Occipital lobe (tissue), 3 donors: ENCODE measurements around the gene DNAJB7. TPM values are rescaled to one million over a fixed set of nuclear protein-coding genes. Genes with fewer than 3 reads are reported as not detected.
"Not testable (repeated sequence)": the region's sequence is repeated elsewhere in the genome, so short reads cannot be mapped to it uniquely, and the experiment has no call there.

ENCODE experiments used
- DNase-seq: peaks from one replicate; lab custom pipeline; 2025; lab: John Stamatoyannopoulos, UW
- small RNA-seq: library from RNA; depleted of rRNA; stranded (forward); fragments of <200 nt; gene quantifications from one replicate; pipeline ENCODE3, GENCODE V24; 2014
- total RNA-seq: library from RNA; depleted of rRNA; stranded (reverse); fragments of >200 nt; gene quantifications from one replicate; pipeline ENCODE4 v1.2.3, GENCODE V29; 2014

Gene DNAJB7
- total RNA-seq, 1 donor from 2014 or later: not detected

DNA sequence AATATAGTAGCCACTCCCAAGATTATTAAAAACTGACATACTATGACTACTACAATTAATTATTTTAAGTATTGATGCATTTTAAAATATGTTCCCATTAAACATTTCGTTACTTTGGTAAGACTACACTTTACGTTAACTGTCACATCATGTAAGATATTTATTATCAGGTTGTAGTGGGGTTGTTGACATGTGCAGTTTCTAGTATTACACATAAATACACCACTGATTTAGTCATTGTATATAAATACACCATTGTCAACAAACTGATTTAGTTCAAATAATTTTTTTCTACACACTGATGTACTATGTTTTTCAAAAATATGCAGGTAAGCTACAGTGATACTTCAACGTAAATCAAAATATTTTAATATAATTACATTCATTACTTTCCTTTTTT, 17.0 kb downstream of the DNAJB7 start:
- no peak for DNase-seq

DNA sequence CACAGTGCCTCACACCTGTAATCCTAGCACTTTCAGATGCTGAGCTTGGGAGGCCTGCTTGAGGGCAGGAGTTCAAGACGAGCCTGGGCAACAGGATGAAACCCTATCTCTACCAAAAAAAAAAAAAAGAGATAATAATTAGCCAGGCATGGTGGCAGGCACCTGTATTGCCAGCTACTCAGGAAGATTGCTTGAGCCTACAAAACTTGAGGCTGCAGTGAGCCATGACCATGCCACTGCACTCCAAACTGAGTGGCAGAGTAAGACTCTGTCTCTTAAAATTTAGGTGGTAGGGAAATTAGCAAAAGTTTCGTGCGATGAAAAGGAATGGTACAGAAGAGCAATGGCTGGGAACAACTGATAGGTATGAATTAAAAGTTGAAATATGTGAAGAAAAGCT, 23.4 kb downstream of the DNAJB7 start:
- DNase-seq: no peak

DNA sequence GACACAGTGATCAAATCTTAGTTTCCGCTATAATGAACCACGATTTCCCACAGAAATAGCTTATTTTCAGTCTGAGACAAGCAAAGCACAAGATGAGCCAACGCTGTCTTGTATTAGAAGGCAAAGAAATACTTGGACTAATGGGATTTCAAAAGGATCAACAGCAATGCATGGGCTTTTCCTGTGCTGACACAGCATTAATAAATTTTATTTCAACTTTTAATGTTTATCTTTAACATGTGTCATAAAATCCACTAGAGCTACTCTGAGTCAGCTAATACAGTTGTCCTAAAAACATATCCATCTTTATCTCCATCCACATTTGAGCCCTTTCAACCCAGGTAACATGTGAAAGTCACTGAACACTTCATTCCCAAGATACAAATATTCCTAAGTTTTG, 27.3 kb downstream of the DNAJB7 start:
- DNase-seq: no peak

DNA sequence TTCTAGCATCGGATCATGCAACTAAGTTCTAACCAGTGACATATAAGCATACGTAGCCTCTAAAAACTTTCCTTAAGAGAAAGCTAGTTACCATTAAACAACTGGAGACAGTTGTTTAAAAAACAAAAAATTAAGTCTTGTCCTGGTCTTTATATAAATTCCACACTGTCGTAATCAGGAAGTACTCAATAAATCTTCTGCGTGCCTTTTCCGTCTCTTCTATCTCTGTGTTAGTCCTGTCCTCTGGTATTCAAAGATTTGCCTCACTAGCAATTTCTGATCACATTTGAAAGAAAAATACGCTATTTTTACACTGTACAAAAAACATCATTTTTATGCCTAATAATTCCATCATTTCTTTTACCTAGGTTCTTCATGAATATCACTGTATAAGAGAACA, 32.8 kb downstream of the DNAJB7 start:
- DNase-seq: no peak

DNA sequence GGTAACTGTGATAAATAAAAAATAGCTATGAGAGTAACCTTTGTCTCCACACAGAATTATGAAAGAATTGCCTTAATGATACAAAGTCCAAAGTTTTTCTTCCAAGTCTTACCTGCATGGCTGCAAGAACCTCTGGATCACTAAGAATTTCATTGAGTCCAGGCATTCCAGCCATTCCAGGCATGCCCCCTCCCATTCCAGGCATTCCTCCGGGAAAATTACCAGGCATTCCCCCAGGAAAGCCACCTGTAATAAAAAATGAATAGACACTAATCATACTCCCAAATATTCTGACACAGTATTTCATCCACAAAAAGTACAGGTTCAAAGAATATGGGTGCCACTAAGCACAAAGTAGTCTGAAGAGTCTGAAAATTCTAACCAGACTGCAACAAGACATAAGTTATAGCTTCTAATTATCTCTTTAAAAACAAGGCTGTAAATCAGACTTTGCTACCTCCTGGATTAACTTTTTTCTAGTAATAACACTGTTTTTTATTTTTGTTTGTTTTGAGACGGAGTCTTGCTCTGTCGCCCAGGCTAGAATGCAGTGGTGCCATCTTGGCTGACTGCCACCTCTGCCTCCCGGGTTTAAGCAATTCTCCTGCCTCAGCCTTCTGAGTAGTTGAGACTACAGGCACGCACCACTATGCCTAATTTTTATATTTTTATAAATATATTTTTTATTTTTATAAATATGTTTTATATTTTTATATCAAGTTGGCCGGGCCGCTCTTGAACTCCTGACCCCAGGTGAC, 34.8 kb downstream of the DNAJB7 start:
- no peak for DNase-seq

DNA sequence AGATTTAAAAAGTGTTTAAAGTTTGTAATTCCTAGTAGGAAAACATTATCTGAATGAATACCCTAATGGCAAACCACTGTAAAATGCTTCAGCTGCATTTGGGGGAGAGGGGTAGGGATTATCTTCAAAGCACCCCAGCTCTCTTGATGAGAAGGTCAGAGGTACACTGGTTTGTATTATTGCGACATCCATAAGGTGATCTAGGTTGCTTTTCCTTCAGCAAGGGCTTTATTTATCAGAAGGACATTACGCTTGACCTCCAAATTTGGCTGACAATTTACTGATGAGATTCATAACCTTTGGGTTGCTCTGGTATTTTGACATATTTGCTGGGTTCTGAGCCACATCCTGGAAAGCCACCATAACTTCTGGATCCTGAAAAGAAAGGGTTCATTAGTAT, 35.6 kb downstream of the DNAJB7 start:
- not testable (repeated sequence) for DNase-seq

DNA sequence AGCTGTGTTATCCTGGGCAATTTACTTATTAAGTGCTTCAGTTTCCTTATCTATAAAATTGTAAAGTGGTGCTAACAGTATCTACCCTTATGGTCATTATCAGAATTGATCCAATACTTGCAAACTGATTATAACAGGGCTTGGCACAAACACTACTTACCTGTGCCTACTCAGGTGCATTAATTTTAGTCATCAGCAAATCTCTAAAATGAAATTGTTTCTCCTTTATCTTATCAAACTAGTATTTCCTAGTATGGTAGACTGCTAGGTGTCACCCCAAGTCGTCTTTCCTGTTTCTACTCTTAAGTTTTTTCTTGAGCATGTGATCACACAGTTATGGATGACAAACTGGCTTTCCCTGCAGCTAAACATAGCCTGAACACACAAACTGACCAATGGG, 38.5 kb downstream of the DNAJB7 start:
- DNase-seq: no peak

DNA sequence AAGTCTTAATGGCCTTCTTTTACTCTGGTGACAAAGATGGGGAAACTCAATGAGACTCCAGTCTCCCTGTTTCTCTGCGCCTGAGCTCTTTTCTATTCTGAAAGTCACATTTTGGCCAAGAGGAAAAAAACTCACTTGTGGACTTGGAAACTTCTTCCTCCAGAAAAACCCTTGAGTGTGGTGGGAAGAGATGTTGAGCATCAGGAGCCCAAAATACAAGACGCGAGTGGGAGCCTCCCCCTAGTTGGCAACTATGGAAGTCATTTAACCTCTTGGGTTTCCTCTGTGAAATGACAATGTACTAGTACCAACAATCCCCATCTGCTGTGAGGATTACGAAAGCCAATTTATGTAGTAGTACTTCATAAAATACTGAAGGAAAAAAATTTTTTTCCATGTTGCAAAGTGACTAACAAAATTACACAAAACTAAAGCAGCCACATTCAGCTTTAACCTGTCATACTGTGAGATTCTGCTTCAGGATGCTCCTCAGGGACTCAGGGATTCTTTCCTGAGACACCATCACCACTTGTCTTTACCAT, 42.2 kb downstream of the DNAJB7 start:
- DNase-seq: no peak

DNA sequence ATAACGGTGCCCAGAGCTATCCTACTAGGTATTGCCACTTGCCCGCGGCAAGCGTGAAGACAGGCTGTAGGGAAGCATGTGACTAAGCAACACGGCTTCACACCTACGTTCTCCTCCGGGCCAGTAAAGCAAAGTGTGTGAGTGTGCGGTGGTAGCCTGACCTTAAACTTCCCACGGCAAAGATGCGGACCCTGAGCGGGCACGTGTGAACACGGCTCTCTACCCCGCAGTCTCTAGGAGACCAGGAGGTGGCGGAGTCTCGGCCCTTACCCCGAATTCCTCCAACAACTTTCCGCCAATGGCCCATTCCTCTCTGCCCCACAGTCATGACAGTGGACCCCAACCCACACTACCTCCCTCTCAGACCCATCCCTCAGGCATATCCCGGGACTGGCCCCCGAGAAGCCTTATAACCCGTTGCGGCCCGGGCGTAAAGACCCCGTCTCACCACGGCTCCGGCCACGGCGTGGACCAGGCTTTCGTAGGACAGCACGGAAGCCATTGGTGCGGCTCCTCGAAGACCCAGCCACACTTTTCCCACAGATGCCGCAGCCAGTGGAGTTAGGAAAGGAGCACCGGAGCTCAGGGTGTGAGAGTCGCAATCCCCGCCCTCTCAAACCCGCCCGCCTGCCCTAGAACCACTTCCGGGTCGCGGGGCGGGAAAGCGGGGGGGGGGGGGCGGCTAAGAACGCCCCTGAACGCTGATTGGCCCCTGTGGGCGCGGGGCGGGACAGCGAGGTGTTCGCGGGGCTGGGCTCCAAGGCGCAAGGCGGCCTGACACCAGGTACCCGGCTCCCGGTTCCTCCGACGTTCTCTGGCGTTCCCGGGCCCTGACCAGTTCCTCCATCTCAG, 42.9 kb downstream of the DNAJB7 start, which contains the start of gene SLC25A17:
TSS of gene SLC25A17 (minus strand) at position 600 of the 852 bp plus-strand sequence. CDS start at position 502, 98 bp downstream.
- DNase-seq: peak; percentile 89

DNA sequence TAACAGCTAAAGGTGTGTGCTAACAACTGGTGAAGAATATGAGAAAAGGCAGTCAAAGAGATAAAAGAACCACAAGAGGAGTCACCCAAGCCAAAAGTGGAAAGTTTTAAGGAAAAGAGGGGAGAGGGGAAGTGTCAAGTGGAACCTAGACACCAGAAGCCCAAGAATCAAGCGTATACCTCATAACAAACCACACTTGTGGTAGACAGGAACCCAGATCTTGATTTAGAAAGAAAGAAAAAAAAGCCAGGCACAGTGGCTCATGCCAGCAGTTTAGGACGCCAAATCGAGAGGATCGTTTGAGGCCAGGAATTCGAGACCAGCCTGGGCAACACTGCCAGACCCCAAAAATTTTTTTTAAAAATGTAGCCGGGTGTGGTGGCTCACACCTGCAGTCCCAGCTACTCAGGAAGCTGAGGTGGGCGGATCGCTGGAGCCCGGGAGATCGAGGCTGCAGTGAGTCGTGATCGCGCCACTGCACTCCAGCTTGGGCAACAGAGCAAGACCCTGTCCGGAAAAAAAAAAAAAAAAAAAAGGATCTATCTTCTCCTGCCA, 43.6 kb downstream of the DNAJB7 start:
- DNase-seq: no peak

DNA sequence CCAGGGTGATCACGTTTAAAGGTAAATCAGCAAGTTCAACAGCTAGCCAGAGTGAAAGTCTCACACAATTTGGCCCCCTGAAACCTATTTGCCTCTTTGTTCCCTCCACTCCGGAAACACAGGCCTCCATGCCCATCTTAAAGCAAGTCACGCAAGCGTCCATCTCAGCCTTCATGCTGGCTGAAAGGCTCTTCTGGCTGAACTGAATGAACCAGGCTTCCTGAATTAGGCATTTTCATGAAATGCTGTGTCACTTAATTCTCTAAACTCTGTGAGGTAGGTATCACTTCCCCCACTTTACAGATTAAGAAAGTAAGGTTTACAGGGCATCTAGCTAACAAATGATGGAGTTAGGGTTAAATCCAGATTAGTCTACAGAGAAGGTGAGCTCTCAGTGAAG, 44.2 kb downstream of the DNAJB7 start:
- no peak for DNase-seq

DNA sequence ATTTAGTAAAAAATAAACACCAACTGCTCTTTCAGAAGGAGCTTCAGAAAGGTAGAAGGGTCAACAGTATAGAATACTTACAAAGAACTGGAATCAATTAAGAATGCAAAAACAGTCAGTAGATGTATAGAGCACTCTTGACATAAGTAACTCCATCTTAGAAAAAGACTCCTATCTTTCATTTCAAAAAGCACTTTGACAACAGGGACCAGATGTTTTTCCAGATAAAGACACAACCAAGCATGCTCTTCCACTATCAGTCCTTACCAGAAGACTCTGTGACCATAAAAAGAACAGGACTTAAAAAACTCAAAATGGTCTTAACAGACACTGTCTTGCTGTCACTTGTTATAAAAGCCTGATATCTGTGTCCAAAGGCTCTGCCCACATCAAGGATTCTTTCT, 48.0 kb downstream of the DNAJB7 start:
- no peak for DNase-seq

Small RNA genes lying within 50 kb of the gene (small RNA-seq; reads per million reads assigned to genes)
- gene MIR4766: not detected

Other genes starting within 250 kb of the DNAJB7 start
- 33.4 TPM for gene MRTFA, start 225.4 kb downstream of the DNAJB7 start, total RNA-seq
- 0.62 TPM for gene MCHR1, start 182.6 kb downstream of the DNAJB7 start, total RNA-seq
- gene SLC25A17, start 42.8 kb downstream of the DNAJB7 start, total RNA-seq: 32.1 TPM
- 148 TPM for gene ST13, start 5.5 kb downstream of the DNAJB7 start, total RNA-seq
- gene XPNPEP3, start 5.0 kb downstream of the DNAJB7 start, total RNA-seq: 6.4 TPM
- gene RBX1, start 89.3 kb upstream of the DNAJB7 start, total RNA-seq: 83.9 TPM
- 68.9 TPM for gene EP300, start 230.5 kb upstream of the DNAJB7 start, total RNA-seq